SKM-1 (cell line): Measurements from ENCODE around the gene RFTN2.
A peak's percentile ranks its signal among the peaks of the same experiment; 100 is the strongest.
"Not testable (repeated sequence)": the region's sequence is repeated elsewhere in the genome, so short reads cannot be mapped to it uniquely, and the experiment has no call there.

ENCODE experiments used
- DNase-seq: peaks from one replicate; lab custom pipeline; 2025; ENCODE audit not compliant: unreplicated experiment; lab: John Stamatoyannopoulos, UW

RFTN2 gene

DNA sequence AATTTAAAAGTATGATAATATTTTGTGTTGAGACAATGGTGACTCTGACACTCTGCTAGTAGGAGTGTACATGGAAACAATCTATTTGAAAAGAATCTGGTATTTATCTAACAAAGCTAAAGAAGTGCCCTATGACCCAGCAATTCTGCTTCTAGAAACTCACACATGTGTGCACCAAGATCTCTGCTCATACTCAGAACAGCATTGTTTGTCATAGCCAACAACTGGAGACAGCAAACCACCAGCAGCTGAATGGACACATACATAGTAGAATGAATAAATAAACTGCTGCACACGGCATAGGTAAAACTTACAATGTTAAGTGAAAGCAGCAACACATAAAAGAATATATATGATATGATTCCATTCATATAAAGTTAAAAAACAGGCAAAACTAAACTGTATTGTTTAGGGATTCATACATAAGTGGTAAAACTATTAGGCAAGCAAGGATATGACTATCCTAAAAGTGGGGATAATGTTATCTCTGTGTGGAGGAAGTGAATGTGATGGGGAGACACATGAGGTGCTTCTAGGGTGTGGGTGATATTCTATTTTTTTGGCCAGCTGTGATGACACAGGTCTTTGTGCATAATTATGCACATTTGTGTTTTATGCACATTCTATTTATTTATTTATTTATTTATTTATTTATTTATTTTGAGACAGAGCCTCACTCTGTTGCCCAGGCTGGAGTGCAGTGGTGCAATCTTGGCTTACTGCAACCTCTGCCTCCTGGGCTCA lies 71.1 kb downstream of the RFTN2 start:
- DNase-seq: no peak

DNA sequence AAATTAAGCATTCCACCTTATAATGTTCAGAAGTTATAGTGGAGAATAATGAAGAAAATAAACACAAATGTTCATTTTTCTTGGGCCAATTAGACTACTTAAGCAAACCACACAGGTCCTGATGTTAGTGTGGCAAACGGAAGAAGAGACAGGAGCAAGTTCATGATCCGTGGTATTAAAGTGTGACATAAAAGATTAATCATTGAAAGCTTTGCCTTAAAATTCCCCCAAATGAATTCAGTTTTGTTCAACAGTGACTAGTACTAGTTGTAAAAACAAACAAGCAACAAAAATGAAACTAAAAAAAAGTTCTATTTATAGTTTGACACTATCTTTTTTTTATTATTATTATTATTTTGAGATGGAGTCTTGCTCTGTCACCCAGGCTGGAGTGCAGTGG lies 73.7 kb downstream of the RFTN2 start:
- DNase-seq: no peak

- DNase-seq: no peak
These were observed 75.1 kb downstream of the RFTN2 start for GRCh38 chr2:197600306-197600705.

DNA sequence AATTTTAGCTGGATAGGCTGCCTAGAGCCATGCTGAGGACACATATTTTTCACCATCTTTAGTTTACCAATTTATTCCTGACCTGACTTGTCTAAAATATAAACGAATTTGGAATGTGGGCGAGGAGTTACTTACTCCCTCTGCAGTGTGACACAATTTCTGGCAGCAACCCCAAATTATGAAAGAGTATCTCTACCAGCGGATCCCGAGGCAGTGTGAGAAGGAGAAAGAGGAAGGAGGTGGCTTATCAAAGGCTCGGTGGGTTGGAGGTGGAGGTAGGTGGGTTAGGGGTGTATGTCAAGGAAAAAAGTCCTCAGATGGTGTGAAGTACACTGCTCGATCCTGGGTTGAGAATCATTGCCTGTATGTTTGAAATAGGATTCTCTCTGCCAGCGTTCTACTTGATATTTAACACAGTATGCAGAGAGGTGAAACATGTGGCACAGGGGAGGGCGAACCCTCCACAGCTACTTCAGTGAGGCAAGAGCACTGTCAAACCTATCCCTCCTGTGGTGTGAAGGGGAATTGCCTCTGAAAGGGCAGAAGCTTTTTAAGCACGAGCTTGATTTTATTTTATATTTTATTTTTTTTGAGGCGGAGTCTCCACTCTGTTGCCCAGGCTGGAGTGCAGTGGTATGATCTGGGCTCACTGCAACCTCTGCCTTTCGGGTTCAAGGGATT lies 76.0 kb downstream of the RFTN2 start:
- peak; percentile 96 for DNase-seq

DNA sequence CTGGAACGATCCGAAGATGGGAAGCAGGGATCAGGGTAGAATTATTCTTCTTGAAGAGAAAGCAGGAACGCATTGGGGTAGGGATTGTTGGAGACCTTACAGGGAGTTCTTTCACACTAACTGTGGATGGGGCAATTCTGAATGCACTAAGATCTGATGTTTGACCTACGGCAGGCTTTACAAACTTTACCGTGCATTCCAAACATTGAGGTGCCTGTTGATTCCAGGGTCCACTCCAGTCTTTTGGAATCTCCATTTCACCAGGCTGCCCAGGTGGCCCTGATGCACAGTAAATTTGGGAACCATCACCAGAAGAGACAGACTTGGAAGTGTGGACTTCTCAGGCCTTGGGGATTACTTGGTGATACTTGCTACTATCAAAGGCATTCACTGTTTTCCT lies 76.9 kb downstream of the RFTN2 start:
- no peak for DNase-seq

DNA sequence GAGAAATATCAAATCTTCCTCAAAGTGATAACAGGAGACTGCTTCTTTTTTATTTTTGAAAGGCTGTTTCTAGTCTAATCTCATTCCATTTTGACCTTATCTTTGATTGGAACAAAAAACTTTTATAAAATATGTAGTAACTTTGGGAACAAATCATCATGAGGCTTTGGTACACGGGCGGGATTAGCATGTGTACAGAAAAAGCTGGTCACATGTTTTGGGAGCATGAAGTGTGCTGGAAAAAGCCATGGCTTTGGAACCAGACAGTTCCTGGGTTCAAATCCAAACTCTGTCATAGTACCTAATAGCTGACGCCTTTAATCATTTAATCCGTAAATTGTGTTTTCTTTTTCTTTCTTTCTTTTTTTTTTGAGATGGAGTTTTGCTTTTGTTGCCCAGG lies 78.2 kb downstream of the RFTN2 start:
- no peak for DNase-seq

DNA sequence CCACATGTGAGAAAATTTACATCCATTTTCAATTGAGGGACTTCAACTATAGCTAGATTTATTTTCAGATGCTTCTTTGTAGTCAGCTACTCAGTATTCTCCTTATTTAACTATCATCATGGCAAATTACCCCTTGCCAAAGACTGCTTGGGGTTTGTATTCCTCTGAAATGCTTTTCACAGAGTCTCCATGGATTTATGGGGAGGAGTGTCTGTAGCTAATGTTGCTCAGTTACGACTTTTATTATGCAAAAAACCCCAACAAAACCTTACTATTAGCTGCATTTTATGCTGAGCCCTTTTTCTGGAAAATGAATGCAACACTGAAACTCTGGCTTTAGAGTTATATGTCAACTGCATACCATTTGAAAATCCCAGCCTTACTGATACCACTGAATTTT lies 78.6 kb downstream of the RFTN2 start:
- DNase-seq: no peak

GRCh38 chr2:197591339-197592072 lies 83.9 kb downstream of the RFTN2 start:
- no peak for DNase-seq

DNA sequence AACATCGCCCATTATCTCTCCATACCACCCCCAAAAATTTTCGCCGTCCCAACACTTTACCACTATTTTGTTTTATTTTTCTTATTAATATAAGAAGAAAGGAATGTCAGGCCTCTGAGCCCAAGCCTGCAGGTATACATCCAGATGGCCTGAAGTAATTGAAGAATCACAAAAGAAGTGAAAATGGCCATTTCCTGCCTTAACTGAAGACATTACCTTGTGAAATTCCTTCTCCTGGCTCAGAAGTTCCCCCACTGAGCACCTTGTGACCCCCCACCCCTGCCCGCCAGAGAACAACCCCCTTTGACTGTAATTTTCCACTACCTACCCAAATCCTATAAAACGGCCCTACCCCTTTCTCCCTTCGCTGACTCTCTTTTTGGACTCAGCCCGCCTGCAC lies 88.1 kb downstream of the RFTN2 start:
- DNase-seq: not testable (repeated sequence)

GRCh38 chr2:197580166-197580565 lies 95.2 kb downstream of the RFTN2 start:
- not testable (repeated sequence) for DNase-seq

DNA sequence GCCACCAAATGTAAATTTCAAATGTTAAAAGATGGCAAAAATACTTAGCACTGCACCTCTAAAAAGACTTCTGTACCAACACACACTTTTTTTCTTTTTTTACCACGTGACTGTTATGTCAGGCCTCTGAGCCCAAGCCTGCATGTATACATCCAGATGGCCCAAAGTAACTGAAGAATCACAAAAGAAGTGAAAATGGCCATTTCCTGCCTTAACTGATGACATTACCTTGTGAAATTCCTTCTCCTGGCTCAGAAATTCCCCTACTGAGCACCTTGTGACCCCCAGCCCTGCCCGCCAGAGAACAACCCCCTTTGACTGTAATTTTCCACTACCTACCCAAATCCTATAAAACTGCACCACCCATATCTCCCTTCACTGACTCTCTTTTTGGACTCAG lies 97.1 kb downstream of the RFTN2 start:
- not testable (repeated sequence) for DNase-seq

GRCh38 chr2:197577446-197577845 lies 97.9 kb downstream of the RFTN2 start:
- no peak for DNase-seq

GRCh38 chr2:197576631-197577030 lies 98.8 kb downstream of the RFTN2 start:
- DNase-seq: no peak

DNA sequence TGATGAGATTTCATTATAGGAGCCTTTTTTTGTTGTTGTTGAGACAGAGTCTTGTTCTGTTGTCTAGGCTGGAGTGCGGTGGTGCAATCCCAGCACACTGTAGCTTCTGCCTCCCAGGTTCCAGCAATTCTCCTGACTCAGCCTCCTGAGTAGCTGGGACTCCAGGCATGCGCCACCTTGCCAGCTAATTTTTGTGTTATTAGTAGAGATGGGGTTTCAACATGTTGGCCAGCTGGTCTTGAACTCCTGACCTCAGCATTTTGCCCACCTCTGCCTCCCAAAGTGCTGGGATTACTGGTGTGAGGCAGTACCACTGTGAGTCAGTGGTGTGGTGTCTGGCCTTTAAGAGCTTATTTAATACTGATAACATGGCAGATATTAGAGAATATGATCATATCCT lies 99.4 kb downstream of the RFTN2 start:
- DNase-seq: no peak

DNA sequence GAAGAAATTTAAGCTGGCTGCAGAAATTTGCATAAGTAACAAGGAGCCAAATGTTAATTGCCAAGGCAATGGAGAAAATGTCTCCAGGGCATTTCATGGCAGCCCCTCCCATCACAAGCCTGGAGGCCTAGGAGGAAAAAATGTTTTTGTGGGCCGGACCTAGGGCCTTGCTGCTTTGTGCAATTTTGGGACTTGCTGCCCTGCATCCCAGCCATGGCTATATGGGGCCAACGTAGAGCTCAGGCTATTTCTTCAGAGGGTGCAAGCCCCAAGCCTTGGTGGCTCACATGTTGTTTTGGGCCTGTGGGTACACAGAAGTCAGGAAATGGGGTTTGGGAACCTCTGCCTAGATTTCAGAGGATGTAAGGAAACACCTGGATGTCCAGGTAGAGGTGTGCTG lies 101.8 kb downstream of the RFTN2 start:
- DNase-seq: no peak

- DNase-seq: no peak
These were observed 103.6 kb downstream of the RFTN2 start for GRCh38 chr2:197571627-197572271.

- no peak for DNase-seq
These were observed 115.2 kb downstream of the RFTN2 start for GRCh38 chr2:197560146-197560665.

GRCh38 chr2:197559681-197560080 lies 115.7 kb downstream of the RFTN2 start:
- no peak for DNase-seq

DNA sequence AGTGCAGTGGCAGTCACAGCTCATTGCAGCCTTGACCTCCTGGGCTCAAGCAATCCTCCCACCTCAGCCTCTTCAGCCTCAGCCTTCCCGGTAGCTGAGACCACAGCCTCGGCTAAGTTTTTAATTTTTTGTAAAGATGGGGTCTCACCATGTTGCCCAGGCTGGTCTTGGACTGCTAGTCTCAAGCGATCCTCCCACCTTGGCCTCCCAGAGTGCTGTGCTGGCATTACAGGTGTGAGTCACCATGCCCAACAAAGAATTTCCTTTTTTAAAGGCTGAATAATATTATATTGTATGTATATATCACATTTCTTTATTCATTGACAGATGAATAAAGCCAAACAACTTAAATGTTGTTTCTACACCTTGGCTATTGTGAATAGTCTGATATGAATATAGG lies 117.0 kb downstream of the RFTN2 start:
- no peak for DNase-seq

GRCh38 chr2:197556456-197556855 lies 118.9 kb downstream of the RFTN2 start:
- DNase-seq: peak; percentile 16

- no peak for DNase-seq
These were observed 119.9 kb downstream of the RFTN2 start for GRCh38 chr2:197555467-197555866.
